ENCODE results near the gene SHC2. TPM values are rescaled to one million over a fixed set of nuclear protein-coding genes. Genes with fewer than 3 reads are reported as not detected.

Gene SHC2
- total RNA-seq, 2 donors from 2014 or later, result 2.7 to 9.5 TPM

- Histone ChIP-seq H3K27me3 (peaks cover 47% of the 10 kb centered on the region), H3K4me1 (peaks cover 5% of the 10 kb centered on the region), H3K27ac (no peak overlapping the region), H3K4me3 (peak overlapping the region; percentile 25), H3K36me3 (no peaks in the 10 kb centered on the region), H3K9ac (ENCODE audit: low read depth in 2 of 2, low read length in 2 of 2) (no peak overlapping the region), H3K9me3 (no peaks in the 10 kb centered on the region)
- DNase-seq, result no peak
- no peak for TF ChIP-seq CTCF (IDR thresholded peaks at IDR 0.05)
- intact Hi-C loops (cut with DNase I), result no loop called here
These were observed 52.4 kb downstream of the SHC2 start for GRCh38 chr19:408441-408901.

DNA sequence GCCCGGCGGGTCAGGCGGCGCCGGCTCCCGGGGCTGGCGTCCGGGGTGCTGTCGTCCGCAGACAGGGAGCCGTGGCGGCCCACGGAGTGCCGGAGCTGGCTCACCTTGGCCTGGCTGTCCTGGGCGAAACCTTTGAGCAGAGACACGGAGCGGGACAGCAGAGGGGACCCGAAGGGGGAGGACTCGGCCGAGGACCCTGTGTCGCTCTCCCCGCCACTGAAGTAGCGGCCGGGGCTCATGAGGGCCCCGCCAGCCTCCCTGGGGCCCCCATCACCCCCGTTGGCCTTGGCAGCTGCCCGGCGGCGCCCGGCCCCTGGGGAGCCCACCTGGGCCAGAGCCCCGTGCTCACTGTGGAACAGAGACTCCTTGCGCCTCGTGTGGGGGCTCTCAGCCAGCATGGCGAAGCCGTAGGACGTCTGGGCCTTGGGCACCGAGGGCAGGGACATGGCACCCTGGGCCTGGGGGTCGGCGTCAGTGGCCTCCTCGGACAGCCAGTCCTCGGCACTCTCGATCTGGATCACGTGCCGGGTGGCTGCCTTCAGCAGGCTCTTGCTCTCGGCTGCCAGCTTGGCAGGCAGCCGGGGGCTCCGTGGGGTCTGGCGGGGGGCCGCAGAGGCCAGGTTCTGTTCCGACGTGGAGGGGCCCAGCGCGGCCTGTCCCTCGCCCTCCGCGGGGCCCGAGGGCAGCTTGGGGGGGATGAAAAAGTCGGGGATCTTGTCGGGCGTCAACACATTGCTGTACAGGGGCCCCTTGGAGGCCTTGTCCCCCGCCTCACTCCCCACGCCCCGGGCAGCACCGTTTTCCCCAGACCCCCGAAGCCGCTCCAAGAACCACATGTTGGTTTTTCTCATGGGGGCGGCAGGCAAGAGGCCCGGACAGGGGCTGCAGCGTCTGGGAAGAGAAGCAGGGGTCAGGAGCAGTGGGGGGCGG is 53.1 kb downstream of the SHC2 start:
- no peak for DNase-seq
- TF ChIP-seq CTCF (IDR thresholded peaks at IDR 0.05), result no peak
- Histone ChIP-seq H3K4me1 (peaks cover 5% of the 10 kb centered on the region), H3K27me3 (peaks cover 54% of the 10 kb centered on the region), H3K27ac (no peak overlapping the region), H3K36me3 (no peaks in the 10 kb centered on the region), H3K4me3 (no peak overlapping the region), H3K9me3 (no peaks in the 10 kb centered on the region), H3K9ac (ENCODE audit: low read depth in 2 of 2, low read length in 2 of 2) (no peak overlapping the region)
- intact Hi-C loops (cut with DNase I), result no loop called here

GRCh38 chr19:406971-407510 is 53.8 kb downstream of the SHC2 start:
- peaks cover 61% of the 10 kb centered on the region for H3K27me3 ChIP-seq
- no peak for DNase-seq

GRCh38 chr19:406135-406781 is 54.6 kb downstream of the SHC2 start:
- TF ChIP-seq CTCF (IDR thresholded peaks at IDR 0.05), result no peak
- peaks cover 69% of the 10 kb centered on the region for H3K27me3 ChIP-seq
- DNase-seq, result no peak
- intact Hi-C loops (cut with DNase I), result no loop called here
- H3K4me3 ChIP-seq, result no peak overlapping the region
- peaks cover 5% of the 10 kb centered on the region for H3K4me1 ChIP-seq
- H3K9ac ChIP-seq (ENCODE audit: low read depth in 2 of 2, low read length in 2 of 2), result peak overlapping the region in 1 of 2 donors; percentile 12
- no peak overlapping the region for H3K27ac ChIP-seq
- no peaks in the 10 kb centered on the region for H3K36me3 ChIP-seq
- H3K9me3 ChIP-seq, result no peaks in the 10 kb centered on the region

More at GRCh38 chr19:406971-407510, 53.8 kb downstream of the SHC2 start:
- H3K36me3 ChIP-seq, result no peaks in the 10 kb centered on the region
- peaks cover 5% of the 10 kb centered on the region for H3K4me1 ChIP-seq
- no peak overlapping the region for H3K9ac ChIP-seq (ENCODE audit: low read depth in 2 of 2, low read length in 2 of 2)
- no peak overlapping the region for H3K4me3 ChIP-seq
- H3K9me3 ChIP-seq, result no peaks in the 10 kb centered on the region
- intact Hi-C loops (cut with DNase I), result no loop called here
- no peak overlapping the region for H3K27ac ChIP-seq
- TF ChIP-seq CTCF (IDR thresholded peaks at IDR 0.05), result no peak

DNA sequence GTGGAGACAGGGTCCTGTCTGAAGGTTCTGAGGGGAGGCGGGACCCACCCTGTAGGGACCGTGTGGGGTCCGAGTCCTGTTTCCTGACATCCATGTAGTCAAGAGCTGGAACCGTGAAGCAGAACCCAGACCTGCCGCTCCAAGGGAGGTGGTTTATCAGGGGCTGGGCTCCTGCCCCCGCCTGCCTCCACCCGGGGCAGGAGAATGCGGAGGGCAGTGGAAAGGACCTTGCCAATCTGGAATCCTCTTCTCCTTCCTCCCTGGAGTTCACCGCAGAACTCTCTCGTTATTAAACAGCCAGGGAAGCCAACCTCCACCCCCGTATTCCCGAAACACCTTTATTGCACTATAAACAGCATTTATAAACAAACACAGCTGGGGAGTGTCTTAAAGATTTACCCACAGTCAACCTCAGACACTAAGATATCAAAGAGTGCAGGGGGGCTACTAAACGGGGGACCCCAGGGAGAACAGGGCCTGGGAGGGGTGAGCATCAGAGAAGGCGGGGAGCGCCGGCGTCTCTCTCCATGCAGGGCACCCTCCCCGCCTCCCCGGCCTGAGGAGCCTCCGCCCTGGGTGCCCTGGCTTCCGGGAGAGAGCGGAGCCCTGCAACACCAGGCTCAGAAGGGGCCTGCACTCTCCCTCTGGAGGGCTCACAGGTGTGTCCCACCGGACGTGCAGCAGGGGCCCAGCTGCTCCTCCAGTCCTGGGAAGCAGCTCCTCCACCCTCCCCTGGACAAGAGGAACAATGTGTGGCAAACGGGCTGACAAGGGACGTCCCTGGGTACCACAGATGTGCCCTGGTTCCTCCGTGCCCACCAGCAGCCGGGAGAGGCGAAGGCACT is 55.5 kb downstream of the SHC2 start:
- intact Hi-C loops (cut with DNase I), result no loop called here

More for the DNA sequence above, 55.5 kb downstream of the SHC2 start:
- Histone ChIP-seq H3K9me3 (no peaks in the 10 kb centered on the region), H3K4me3 (no peak overlapping the region), H3K27me3 (peaks cover 71% of the 10 kb centered on the region), H3K9ac (ENCODE audit: low read depth in 2 of 2, low read length in 2 of 2) (no peak overlapping the region), H3K4me1 (peaks cover 5% of the 10 kb centered on the region), H3K36me3 (no peaks in the 10 kb centered on the region), H3K27ac (no peak overlapping the region)
- DNase-seq, result peak; percentile 40
- no peak for TF ChIP-seq CTCF (IDR thresholded peaks at IDR 0.05)
